ENCODE measurements around the gene ALPG.
"Not testable (repeated sequence)": the region's sequence is repeated elsewhere in the genome, so short reads cannot be mapped to it uniquely, and the experiment has no call there.

Gene ALPG

DNA sequence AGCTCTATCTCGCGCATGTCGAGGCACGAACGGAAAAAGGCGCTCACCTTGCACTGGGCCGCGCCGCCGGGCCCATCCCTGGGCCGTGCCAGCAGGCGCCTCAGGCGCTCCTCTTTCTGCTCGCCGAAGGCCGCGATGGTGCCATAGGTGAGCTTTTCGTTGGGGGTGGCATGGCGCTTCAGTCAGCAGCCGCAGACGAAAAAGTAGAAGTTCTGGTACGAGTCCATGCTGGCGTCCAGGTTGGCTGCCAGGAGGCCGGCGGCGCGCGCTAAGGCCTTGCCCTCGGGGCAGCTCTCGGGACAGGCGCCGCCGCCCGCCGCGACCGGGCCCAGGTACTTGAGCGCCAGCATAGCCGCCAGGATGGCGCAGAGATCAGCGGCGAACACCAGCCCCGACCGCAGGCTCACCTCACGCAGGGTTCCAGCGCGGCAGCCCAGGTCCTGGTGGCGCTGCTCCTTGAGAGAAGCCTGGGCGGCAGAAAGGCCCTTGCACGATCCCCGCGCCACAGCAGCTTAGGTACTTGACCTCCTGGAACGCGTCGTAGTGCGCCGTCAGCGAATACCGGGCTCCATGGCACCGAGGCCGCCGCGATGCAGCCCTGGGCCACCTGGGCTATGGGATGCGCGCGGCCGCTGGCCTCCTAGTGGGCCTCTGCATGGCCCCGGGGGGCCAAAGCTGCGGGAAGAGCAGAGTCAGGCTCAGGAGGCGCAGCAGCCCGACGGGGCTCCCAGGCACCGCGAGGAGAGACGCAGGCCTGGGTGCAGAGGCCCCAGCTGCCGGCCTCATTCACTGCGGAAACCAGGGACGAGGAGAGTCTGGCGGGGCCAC is 12.8 kb downstream of the ALPG start:
- DNase-seq (ENCODE audit: low read depth in 2 of 2) = no peak

- DNase-seq (ENCODE audit: low read depth in 2 of 2) = no peak
Measured at GRCh38 chr2:232420073-232420454, 13.4 kb downstream of the ALPG start.

GRCh38 chr2:232420463-232421188 is 14.0 kb downstream of the ALPG start:
- DNase-seq (ENCODE audit: low read depth in 2 of 2) = peak in 1 of 2 donors; percentile 27

DNA sequence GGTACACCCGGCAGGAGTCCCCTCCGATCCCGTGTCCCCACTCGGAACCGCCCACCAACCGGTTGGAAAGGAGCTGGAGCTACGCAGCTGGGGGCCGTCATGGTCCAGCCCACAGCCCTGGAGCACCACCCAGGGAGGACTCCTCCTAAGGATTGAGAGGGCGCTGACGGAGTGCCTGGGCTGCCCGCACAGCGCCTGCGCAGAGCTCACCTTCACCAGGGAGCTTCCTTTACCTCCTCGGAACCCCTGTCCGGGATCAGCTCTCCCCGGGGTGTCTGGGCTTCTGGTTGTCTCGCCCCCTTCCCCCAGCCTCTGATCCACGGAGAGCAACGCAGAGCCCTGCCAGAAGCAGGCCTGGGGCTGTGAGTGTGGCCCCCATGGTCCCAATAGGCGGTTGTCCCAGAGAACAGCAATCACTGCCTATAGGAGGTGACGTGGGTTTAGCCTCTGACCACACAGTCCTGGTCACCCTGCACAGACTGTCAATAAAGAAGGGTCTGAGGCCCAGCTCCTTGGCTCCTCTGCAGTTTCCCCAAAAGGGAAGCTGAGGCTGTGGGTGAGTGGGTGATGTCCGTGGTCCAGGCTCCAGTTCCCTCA is 14.6 kb downstream of the ALPG start:
- no peak for DNase-seq (ENCODE audit: low read depth in 2 of 2)

GRCh38 chr2:232422051-232422450 is 15.4 kb downstream of the ALPG start:
- no peak for DNase-seq (ENCODE audit: low read depth in 2 of 2)

DNA sequence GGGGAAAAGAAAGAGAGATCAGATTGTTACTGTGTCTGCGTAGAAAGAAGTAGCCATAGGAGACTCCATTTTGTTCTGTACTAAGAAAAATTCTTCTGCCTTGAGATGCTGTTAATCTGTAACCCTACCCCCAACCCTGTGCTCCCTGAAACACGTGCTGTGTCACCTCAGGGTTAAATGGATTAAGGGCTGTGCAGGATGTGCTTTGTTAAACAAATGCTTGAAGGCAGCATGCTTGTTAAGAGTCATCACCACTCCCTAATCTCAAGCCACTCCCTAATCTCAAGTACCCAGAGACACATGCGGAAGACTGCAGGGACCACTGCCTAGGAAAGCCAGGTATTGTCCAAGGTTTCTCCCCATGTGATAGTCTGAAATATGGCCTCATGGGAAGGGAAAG is 16.4 kb downstream of the ALPG start:
- not testable (repeated sequence) for DNase-seq (ENCODE audit: low read depth in 2 of 2)

GRCh38 chr2:232423407-232423806 is 16.8 kb downstream of the ALPG start:
- DNase-seq (ENCODE audit: low read depth in 2 of 2) = not testable (repeated sequence)

DNA sequence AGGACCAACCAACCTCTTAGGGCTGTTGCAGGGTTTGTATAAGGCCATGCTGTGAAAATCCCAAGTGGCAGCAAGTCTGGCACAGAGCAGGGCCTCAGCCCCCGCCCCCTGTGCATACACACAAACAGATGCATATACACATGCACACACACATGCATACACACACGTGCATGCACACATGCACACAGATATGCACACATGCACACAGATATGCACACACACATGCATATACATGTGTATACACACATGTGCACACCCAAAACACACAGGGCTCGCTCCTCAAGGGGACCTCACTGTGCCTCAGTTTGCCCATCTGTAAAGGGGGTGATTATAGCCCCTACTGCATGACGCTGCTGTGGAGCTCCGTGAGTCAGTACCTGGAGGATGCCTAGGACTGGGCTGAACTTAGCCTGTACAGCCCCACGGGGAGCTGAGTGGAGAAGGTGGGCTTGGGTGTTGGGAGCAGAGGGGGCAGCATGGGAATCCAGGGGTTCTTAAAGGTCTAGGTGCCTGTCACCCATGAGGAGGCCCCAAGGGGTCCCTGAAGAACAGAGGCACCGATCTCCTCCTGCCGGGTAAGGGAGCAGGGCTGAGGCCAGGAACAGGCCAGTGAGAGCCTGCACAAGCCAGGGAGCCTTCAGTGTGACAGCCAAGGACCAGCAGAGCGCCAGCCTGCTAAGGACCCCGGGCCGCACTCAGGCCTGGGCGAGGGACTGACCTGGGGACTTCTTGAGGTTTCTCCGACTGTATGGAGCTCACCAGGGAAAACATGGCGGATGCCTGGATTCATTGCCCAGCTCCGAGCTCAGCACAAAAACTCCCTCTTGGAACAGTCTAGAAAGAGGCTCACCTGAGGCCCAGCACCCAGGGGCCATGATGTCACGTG is 25.3 kb downstream of the ALPG start:
- no peak for DNase-seq (ENCODE audit: low read depth in 2 of 2)

GRCh38 chr2:232432598-232433184 is 26.0 kb downstream of the ALPG start:
- no peak for DNase-seq (ENCODE audit: low read depth in 2 of 2)

DNA sequence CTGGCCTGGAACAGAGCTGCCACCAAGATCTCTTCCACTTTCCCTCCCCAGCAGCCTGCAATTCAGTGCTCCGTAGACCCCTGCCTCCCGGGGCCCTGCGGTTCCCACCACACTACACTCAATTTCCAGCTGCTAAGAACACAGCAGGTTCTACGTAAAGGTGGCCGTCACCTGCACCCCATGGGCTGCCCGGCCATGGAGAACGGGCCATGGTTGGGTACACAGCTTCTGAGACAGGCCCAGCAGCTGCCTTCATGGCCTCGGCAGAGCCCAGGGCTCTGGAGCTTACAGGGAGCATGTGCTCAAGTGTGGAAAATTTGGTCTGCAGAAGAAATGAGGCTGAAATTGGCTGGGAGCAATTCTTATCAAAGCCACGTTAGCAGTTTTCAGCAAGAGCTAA is 27.0 kb downstream of the ALPG start:
- DNase-seq (ENCODE audit: low read depth in 2 of 2) = not testable (repeated sequence)

- DNase-seq (ENCODE audit: low read depth in 2 of 2) = no peak
Measured at GRCh38 chr2:232434091-232434490, 27.4 kb downstream of the ALPG start.

DNA sequence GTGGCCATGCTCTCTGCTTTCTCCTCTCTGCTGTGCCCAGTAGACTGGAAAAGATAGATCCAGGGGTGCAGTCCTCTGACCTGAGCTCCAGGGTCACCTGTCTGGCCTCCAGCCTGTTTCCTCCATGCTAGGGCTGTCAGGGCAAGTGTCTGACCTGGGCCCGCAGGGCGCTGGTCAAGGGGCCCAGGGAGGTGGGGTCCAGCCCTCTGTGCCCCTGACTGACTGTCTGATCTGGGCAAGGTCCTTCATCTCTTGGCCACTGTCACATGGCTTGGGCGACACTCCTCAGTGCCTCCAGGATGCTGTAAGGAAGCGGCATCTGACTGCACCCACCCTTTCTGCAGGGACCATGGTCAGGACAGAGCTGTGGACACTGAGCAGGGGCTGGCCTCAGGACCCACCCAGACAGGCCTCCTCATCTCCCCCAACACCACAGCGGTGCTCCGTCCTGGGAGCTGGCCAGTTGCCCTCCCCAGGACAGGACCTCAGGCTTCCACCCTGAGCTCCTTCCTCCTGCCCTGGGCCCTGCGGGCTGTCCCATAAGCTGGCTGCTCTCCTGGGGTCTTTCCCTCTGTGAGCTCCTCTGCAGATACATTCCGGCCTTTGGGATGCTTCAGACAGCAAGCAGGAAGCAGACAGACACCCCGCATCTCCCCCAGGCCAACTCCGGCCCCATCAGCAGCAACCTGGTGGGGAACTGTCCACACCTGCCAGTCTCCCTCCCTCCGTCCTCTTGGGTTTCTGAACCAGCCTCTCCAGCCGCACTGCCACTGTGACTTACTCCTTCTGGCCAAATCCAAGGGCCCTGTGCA is 28.1 kb downstream of the ALPG start:
- no peak for DNase-seq (ENCODE audit: low read depth in 2 of 2)

GRCh38 chr2:232435375-232435648 is 28.7 kb downstream of the ALPG start:
- DNase-seq (ENCODE audit: low read depth in 2 of 2) = no peak

DNA sequence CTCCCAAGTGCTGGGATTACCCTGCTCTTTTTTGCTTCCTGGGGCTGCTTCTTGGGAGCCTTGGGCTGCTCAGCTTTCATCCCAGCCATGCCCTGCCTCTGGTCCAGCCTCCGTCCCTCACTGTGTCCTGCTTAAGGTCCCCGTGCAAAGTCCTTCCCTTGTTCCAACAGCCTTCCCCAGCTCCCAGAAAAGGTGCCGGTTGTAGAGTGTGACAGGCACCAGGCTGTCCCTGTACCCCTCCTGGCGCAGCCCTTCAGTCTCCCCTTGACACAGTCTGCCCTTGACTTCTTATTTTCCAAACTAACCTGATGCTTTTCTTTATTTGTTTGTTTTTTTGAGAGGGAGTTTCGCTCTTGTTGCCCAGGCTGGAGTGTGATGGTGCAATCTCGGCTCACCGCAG is 29.2 kb downstream of the ALPG start:
- DNase-seq (ENCODE audit: low read depth in 2 of 2) = no peak

DNA sequence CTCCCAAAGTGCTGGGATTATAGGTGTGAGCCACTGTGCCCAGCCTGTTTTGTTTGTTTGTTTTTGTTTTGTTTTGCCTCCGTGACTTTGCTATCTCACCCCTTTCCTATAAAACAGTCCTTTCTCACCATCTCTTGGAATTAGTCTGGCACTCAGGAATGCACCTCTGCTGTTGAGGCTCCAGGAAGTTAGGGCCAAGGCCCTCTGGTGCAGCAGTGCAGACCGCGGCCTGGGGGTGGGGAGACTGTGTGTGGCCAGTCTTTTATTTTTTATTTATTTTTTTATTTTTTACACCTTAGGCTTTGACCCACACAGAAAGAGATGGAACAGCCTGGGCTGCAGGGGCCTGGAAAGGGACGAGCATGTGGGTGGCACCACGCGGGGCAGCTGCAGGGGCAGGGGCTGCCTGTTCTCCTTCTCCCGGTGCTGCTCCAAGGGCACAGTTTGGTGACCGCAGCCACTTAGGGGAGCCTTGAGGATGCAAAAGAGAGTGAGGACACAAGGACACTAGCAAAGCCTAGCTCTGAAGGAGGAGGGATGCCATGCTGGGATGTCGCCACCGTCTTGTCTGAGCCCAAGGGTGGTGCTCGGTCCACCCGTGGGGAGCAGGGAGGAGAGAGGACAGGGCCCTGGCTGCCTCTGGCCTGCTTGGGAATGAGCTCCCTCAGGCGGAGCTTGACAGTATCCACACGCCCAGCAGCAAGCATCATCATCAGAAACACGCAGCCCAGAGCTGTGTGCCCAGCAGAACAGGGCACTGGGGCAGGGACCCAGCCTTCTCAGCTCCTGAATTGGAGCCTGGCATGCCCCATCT is 29.9 kb downstream of the ALPG start:
- DNase-seq (ENCODE audit: low read depth in 2 of 2) = no peak

- no peak for DNase-seq (ENCODE audit: low read depth in 2 of 2)
Measured at GRCh38 chr2:232437195-232437571, 30.5 kb downstream of the ALPG start.

GRCh38 chr2:232438091-232438490 is 31.4 kb downstream of the ALPG start:
- no peak for DNase-seq (ENCODE audit: low read depth in 2 of 2)

DNA sequence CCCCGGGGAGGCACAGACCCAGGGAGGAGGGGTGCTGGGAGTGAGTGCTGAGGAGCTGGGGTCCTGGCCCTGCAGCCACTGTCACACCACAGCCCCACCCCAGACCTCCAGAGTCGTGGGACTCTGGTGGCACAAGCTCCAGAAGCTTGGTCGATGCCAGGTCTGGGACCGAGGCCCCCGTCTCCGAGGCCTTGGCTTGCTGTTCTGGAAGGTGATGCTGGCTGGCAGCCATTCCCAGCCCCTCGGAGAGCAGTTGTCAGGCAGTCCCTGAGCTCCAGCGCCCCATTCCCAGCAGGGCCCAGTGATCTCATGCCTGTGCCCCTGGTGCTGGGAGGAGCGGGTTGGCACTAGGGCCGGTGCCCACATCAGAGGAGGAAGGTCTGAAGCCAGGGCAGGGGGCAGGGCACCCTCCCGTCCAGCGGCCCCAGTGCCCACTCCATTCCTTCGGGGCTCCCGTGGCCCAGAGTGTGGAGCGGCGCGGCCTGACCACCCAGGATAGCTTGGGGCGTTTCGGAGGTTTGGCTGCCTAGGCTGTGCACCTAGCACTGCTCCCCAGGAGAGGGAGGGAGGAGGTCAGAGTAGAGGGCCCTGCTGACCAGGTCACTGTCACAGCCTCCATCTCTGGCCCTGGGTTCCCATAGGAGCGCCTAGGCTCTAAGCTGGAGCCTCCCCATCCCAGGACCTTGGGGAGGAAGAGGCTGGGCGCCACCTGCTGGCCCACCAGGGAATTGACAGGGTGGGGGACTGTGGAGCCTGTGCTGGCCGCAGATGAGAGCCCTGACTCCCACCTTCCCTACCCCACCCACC is 32.5 kb downstream of the ALPG start:
- peak in 1 of 2 donors; percentile 38 for DNase-seq (ENCODE audit: low read depth in 2 of 2)

GRCh38 chr2:232439758-232440135 is 33.1 kb downstream of the ALPG start:
- no peak for DNase-seq (ENCODE audit: low read depth in 2 of 2)

All from activated CD4-positive, alpha-beta T cell treated with anti-CD3 and anti-CD28 coated beads for 24 hours (primary cell).